ENCODE measurements around the gene TOR2A.

TOR2A gene

DNA sequence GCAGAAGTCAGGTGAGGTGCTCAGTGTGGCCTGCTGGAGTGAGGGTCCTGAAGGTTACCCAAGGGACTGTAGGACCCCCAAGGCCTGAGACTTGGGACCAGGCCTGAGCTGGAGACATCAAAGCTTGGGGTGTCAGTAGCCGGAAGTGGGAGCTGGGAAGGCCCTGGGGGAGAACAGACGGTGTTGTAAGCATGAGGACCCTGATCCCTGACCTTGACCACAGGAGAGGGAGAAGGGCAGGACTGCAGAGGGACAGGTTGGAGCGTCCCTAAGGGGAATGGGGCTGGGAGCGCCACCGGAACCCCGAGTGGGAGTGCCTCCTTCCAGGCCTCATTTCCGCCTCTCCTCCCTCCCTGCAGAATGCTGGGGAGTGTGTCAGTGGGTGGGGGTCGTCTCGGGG is 18.7 kb downstream of the TOR2A start:
- DNase-seq, result no peak

DNA sequence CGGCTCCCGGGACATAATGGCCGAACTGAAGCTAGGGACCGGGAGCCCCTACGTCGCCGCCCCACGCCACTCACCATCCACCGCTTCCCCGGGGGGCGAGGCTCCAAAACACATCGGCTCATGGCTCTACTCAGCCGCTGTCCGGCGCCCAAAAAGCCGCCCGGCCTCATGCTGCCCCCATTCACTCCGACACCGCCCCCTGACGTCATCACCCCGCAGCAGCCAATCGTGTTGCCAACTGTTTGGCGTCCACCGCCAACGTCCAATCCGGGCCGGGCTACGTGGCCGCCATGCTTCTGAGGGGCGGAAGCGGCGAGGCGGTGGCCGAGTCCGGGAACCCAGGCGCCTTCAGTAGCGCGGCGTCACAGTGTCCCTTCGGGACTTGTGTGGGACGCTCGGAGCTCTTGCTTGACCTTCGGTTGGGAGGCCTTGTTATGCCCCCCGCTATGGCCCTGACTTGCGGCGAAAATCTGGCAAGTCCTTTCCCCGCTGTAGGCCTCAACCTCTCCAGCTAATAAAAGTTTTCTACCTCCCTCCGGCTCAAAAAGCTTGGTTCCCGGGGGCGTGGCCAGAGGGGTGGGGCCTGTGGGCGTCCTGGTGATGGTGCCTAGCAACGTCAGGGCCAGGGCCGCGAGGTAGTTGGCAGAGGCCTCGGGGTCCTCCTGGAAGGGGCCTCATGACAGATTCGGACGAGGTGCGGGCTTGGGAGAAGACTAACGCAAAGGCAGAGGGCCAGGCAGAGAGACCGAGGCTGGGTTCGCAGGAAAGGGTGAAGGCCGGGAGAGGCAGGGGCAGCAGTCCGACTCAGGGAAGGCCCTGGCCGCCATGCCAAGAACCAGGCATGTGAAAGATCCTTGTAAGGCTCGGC is 19.4 kb downstream of the TOR2A start, which contains the start of the genes PTRH1 and TTC16:
TSS of gene PTRH1 (minus strand) at position 194 of the 868 bp plus-strand sequence. CDS start at position 170, 24 bp downstream.
TSS of gene TTC16 (plus strand) at position 610 of the 868 bp plus-strand sequence. CDS start at position 677, 67 bp downstream.
- peak; percentile 14 for DNase-seq

DNA sequence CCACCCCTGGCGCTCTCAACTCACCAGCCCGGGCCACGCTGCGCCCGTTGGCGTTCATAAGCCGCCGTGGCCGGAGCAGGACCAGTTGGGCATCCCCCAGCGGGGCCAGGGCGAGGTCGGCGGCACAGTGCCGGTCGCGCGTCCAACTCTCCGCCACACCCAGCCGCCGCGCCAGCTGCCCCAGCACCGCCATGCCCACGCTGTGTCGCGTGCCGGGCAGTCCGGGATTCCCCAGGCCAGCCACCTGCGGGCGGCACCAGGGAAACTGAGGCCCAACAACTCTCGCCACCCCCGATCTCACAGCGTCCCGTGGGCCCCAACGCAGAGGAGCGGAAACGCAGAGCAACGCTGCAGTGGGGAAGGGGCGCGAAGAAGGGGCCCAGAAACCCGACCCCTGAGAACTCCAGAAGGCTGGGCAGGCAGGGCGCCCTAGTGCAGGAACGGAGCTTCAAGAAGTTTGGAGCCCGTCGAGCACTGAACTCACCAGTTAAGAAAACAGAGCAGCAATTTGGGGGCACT is 20.1 kb downstream of the TOR2A start:
- DNase-seq, result no peak

DNA sequence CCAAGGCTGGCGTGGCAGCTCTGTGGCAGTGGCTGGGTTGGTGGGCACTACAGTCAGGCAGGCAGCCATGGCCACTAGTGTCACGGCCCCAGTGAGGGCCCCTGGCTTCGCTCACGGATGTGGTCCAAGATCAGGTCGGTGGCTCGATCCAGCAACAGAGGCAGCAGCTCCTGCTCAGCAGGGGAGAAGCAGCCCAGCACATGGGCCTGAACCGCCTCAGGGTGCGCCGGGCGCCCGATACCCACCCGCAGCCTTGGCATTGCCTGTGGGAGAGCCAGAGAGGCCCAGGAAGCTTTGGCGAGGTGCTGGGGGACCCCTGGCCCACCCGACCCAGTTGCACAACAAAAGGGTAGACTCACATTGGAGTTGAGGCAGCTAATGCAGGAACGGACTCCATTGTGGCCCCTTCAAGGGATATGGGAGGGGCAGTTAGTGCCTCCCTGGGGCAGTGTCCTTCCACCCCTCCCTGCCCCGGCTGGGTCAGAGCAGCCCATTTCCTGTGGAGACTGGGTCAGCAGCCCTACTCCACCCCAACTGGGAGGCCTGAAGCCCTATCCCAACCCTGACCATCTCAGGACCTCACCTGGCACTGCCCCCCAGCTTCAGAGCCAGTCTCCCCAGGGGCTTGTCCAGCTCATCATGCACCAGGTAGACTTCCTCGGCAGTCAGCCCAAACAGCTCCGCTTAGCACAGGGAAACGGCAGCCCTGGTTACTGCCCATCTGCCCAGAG is 20.9 kb downstream of the TOR2A start:
- DNase-seq, result no peak

DNA sequence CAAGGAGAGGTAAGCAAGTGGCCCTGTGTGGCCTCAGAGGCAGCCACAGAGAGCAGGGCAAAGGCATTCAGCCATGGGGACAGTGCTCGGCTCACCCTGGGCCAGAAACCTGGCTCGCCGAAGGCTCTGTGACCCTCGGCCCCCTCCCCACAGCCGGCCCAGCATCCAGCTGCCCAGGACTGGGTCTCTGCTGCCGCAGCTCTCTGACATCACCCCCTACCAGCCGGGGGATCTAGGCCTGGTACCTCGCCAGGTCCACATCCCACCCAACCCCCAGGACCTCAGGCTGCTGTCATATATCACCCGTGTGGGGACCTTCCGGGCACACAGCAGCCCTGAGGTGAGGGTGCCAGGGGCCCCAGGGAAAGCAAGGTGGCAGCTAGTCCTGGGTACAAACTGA is 22.2 kb downstream of the TOR2A start:
- no peak for DNase-seq

DNA sequence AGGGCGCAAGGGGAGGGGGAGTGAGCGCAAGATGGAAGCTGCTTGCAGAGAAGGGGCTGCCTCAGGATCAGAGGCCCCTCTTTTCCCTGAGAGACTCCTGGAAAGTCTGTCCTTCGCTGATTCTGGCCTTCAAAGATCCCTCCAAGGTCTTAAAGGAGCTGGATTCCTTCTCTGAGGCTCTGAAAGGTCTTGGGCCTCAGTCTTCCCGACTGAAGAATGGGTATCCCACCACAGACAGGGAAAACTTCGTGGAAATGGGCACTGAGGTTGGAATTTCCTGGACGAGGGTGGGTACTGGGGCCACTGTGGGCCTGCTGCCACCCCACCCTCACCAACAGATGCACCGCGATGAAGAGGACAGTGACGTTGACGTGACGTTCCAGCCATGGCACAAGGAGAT is 22.7 kb downstream of the TOR2A start:
- DNase-seq, result no peak

DNA sequence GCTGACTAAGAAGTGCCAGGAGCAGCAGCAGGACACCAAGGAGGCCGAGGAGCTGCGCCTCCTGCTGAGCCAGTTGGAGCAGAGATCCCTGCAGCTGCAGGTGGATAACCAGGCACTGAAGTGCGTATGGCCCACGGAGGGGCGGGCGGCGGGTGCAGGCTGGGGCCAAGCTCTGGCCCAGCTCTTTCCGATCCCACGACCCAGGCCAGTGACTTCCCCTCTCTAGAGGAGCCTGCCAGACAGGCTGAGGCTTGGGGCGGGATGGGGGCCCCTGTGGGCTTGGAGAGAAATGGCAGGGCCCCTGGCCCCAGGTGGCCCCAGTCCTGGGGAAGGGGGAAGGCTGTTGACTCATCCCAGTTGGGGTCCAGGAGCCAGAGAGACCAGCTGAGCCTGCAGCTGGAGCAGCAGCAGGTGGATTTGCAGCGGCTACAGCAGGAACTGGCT is 23.2 kb downstream of the TOR2A start:
- DNase-seq, result no peak

DNA sequence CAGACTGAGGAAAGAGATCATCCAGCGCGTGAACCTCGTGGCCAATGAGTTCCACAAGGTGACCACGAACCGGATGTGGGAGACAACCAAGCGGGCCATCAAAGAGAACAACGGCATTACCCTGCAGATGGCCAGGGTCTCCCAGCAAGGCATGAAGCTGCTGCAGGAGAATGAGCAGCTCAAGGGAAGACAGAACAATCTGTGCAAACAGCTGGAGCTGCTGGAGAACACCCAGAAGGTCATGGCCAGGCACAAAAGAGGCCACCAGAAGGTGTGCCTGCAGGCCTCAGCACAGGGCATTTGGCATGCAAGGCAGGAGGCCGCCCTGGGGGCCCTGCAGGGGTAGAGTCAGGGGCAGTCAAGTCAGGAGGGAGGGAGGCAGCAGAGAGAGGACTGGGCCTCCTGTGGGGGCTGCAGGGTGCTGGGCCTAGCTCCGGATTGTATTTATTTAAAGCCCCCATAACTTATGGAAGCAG is 23.8 kb downstream of the TOR2A start:
- no peak for DNase-seq

DNA sequence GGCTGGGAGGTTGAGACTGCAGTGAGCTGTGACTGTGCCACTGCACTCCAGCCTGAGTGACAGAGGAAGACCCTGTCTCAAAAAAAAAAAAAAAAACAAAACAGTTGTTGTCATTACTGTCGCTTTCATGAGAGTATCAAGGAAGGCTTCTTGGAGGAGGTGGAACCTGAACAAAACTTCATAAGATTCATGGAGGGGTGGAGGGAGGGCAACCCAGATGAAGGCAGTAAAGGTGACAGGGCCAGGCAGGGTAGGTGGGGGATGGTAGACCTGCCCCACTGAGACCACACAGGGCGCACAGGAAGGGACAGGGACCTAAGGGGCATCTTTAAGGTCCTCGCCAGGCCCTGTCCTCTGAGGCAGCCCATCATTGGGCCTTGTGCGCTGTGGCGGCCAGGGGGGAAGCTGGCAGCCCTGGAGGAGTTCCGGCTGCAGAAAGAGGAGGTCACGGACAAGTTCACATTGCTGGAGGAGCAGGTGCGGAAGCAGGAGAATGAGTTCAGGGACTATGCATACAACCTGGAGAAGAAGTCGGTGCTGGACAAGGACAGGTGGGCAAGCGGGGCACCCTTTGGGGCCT is 24.8 kb downstream of the TOR2A start:
- DNase-seq, result no peak

DNA sequence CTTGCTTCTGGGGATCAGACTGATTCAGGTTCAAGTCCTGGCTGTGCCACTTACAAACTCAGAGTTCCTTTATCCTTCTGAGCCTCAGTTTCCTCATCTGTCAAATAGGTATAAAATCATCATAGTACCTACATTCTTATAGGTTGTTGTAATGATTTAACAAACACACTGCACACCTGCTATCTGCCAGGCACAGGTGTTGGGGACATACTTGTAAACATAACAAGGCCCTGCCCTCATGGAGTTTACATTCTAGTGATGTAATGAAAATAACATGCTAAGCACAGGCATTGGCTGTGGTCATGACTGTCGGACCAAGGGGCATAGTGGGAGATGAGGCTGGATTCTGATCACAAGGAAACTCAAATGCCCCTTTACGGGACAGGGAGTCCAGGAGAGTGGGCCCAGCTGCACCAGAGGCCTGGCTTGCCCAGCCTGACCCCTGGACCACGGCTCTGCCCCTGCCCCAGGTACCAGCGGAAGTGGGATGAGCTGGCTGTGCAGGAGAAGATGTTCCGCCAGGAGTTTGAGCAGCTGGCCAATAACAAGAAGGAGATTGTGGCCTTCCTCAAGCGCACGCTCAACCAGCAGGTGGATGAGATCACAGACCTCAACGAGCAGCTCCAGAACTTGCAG is 26.0 kb downstream of the TOR2A start:
- DNase-seq, result no peak

DNA sequence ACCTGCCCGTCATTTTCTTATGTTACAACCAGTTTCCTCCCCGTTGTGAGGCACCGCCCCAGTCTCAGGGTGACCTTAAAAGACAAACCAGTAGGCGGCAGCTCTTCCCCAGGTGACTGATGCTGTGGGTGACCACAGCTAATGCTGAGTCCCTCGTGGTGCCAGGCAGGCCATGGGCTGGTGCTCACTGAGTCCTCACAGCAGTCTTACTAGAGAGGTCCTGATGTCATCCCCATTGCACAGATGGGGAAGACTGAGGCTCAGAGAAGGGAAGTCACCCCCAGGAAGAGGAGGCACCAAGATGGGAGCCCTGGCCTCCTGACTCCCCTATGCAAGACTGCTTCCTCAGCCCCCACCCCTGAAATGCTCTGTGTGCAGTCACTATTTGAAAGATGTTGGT is 27.3 kb downstream of the TOR2A start:
- DNase-seq, result no peak

DNA sequence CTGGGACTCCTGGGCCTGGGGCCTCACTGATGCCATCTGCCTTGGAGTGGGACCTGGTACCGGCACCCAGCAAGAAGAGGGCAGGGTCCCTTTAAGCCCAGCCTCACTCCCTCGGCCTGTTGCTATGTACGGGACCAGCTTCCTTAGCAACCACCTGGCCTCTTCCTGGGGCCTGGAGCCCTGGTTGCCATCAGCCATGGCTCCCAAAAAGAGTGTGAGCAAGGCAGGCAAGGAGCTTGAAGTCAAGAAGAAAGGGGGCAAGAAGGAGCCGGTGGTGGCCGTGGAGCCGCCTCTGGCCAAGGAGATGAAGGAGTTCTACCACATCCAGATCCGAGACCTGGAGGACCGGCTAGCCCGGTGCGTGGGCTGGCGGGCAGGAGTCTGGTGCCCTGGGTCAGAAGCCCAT is 28.3 kb downstream of the TOR2A start, which contains the start of gene CFAP157:
TSS of gene CFAP157 (plus strand) at position 153 of the 406 bp plus-strand sequence. CDS start at position 197, 44 bp downstream.
- DNase-seq, result no peak

DNA sequence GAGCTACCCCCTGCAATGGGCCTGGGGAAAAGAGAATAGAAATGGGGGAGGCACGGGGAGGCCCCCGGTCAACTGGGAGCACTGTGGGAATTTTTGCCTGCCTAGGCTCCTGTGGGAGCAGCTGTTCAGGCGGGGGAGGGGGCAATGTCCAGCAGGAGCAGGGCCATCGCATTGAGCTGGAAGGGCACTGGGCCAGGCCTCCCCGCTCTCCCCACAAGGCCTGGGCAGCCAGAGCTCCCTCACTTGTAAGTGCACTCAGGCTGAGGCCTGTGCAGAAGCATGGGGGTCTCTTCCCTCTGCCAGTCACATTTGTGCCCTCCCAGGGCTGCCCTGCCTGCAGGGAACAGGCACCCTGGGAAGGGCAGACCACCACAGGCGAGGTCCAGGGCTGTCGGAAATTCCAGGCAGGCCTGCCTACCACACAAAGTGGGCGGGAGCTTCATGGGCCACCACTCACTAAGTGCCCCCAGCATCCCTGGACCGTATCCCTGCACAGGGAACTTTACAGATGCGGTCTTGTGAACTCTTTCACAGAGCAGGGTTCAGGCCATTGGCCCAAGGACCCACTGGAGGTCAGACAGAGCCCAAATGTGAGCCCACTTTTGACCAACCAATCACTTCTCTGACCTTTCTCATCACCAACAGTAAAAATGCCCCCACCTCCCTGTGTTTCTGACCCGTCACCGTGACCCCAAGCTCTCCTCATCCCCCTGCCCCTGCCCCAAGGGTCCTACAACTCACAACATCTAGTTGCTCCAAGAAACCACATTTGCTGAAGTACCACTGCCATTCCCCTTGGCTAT is 29.3 kb downstream of the TOR2A start:
- DNase-seq, result no peak

DNA sequence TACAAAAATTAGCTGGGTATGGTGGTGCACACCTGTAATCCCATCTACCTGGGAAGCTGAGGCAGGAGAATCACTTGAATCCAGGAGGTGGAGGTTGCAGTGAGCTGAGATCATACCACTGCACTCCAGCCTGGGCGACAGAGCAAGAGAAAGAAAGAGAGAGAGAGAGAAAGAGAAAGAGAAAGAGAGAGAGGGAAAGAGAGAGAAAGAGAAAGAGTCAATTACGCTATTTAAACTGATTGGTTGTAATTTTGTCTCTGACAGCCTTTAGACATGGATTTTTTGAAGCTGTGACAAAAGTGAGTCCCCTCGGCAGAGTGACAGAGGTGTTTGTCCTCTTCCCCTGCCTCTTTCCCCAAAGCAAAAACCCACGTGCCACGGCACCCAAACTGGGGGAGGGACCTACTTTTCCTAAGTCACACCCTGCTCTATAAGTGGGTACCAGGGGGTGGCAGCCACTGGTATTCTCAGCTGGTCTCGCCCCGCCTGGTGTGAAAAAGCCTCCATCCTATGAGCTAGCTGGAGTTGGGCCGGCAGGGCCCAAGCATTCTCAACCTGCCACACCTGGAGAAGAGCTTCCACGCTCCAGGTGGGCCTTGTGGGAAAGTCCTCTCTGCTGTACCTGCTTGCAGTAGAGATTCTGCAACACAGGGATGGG is 31.7 kb downstream of the TOR2A start:
- DNase-seq, result no peak

DNA sequence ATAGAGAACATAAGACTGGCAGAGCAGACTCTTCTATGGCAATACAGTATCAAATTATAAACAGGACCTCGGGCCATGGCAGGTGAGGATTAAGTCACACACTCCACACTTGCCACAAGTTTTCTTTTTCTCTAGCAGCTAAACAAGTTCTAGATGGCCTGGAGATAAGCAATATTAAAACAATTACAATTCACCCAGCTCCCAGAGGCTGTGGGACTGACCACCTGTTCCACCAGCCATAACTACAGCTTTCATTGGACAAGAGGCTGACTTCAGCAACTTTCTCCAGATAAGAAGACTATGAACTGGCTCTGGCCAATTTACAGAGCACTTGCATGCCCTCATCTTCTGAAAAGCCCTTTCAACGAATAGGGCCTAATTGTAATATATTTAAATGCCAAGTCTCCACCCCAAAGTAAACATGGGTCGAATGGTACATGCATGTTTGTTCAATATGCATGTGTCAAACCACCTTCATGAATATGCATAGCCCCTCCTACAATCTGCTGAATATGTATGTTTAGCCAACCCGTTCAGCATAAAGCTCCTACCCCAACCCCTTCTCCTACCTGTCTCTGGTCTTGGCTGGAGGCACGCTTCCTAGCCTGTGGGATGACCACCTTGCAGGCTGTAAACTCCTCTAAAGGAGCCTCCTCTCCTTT is 34.4 kb downstream of the TOR2A start:
- no peak for DNase-seq

DNA sequence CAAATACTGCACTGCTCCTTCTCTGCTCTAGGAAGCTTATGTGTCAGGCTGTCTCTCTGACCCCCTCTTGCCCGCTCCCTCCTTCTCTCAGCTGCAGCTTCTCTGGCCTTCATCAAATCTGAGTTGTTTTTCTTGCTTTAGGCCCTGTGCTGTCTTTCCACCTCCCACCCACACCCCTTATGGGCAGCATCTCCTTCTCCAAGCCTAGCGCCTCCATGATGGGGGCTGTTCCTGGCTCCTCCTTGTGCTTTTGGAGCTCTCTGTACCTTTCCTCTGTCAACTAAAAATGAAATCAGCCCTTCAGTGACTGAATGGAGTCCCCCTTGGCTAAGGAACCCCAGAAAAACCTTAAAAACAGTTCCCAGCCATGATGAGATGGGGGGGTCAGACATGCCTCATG is 35.0 kb downstream of the TOR2A start:
- DNase-seq, result no peak

DNA sequence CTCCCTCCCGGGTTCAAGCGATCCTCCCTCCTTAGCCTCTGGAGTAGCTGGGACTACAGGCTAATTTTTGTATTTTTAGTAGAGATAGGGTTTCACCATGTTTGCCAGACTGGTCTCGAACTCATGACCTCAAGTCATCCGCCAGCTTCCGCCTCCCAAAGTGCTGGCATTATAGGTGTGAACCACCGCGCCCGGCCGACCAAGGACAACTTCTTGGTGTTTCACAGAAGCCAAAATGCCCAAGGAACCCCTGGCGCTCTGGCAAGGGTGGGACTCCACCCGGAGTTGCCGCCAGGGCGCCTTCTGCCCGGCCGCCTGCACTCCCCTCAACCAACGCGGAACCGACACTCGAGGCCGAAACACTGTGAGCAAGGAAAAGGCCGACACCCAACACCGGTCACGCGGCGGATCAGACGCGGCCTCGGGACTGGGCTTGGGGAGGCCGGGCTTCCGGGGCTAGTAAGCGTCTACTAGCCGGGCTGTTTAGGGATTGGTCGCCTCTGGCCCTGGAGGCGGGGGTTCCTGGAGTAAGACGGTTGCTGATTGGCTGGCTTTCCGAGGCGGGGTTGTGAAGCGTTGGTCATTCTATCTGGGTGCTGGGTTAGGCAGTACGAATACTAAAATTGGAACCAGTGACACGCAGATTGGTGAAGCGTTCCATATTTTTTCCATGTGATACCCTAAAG is 36.0 kb downstream of the TOR2A start:
- peak; percentile 57 for DNase-seq

DNA sequence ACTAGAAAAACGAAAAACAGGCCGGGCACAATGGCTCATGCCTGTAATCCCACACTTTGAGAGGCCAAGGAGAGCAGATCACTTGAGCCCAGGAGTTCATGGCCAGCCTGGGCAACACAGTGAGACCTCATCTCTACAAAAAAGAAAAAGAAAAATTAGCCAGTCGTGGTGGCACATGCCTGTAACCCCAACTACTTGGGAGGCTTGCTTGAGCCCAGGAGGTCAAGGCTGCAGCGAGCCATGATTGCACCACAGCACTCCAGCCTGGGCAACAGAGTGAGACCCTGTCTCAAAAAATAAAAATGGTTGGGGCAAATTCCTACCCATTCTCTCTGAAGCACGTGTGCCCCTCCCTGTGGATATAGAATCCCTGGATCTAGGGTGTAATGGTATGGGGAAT is 36.7 kb downstream of the TOR2A start:
- no peak for DNase-seq

DNA sequence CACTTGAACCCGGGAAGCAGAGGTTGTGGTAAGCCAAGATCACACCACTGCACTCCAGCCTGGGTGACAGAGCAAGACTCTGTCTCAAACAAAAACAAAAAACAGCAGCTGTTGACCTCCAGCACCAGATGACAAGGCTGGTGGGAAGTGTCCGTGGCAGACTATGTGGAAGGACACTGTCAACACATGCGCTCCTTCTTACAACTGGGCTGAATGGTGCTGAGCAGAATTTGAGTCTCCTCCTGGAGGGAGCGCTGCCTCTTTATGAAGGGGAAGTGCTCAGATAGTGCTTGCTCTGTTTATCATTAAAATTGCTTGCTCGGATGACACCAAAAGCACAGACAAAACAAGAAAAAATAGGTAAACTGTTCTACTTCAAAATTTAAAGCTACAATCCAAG is 37.5 kb downstream of the TOR2A start:
- DNase-seq, result no peak
